GM12801 (cell line): ENCODE data around the gene SUOX.

Source experiments
- TF ChIP-seq, protein P1 (sequence below): IDR thresholded peaks from one replicate; pipeline ENCODE4 v1.5.1; 2011; ENCODE audit warnings: control low read depth; ENCODE audit not compliant: insufficient read length; ENCODE audit errors: extremely low read depth

SUOX gene

GRCh38 chr12:55974308-55974730 is 22.8 kb upstream of the SUOX start:
- TF ChIP-seq, protein P1, sequence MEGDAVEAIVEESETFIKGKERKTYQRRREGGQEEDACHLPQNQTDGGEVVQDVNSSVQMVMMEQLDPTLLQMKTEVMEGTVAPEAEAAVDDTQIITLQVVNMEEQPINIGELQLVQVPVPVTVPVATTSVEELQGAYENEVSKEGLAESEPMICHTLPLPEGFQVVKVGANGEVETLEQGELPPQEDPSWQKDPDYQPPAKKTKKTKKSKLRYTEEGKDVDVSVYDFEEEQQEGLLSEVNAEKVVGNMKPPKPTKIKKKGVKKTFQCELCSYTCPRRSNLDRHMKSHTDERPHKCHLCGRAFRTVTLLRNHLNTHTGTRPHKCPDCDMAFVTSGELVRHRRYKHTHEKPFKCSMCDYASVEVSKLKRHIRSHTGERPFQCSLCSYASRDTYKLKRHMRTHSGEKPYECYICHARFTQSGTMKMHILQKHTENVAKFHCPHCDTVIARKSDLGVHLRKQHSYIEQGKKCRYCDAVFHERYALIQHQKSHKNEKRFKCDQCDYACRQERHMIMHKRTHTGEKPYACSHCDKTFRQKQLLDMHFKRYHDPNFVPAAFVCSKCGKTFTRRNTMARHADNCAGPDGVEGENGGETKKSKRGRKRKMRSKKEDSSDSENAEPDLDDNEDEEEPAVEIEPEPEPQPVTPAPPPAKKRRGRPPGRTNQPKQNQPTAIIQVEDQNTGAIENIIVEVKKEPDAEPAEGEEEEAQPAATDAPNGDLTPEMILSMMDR = no peak

- TF ChIP-seq, protein P1 = no peak
Measured at GRCh38 chr12:55978393-55978792, 18.7 kb upstream of the SUOX start.

DNA sequence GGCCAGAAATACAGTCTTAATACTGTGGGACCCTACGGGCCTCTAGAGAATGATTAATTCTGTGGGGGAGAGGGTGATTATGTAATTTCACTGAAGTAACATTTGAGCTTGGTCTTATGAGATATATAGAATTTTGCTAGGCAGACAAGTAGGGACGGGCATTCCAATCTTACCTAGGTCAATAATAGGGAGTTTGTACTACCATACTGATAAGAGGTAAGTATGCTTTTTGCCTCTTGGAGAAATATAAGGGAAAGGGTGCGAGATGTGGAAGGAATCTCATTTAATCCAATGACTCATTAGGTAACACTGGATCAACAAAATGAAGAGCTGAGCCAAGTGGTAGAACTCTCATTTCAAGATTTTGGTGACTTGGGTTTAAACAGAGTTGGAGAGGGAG is 18.0 kb upstream of the SUOX start:
- TF ChIP-seq, protein P1 = no peak

DNA sequence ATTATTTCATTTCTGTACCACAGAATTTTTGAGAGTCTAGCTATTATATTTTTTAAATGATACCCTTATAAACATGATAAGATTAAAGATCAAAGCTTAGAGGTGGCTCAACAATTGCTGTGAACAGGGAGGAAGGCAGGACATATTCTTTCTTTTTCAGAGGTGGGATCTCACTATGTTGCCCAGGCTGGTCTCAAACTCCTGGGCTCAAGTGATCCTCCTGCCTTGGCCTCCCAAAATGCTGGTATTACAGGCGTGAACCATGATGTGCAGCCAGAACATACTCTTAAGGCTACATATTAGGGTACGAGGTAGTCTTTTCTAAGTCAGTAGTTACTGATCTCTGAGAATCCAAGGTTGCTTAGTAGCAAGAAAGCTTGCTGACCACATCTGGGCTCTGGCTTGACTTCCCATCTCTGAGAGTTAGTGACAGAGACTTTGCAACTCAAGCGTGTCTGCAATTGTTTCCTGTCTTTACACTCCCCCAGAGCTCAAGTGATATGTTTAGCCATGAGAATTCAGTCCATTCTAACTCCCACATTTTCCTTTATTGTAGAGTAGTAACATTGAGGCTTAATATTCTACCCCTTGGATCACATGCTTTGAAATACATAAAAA is 14.6 kb upstream of the SUOX start:
- TF ChIP-seq, protein P1 = no peak

DNA sequence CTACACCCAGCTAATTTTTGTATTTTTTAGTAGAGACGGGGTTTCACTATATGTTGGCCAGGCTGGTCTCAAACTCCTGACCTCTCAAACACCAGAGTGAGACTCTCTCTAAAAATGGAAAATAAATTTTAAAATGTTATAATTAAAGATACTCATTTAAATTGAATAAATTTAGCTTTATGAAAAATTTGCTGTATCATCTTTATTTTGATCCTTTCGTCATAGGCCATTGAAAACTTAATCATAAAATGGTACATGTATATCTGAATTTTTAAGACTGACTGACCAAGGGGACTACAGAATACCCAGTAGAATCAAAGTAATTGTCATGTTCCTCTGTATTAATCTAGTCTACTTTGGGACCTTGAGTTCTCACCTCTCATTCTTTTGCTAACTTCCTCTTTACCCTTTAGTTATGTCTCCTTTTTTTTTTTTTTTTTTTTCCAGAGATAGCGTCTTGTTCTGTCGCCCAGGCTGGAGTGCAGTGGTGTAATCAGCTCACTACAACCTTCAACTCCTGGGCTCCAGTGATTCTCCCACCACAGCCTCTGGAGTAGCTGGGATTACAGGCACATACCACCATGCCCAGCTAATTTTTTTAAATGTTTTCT is 13.7 kb upstream of the SUOX start:
- TF ChIP-seq, protein P1 = no peak

DNA sequence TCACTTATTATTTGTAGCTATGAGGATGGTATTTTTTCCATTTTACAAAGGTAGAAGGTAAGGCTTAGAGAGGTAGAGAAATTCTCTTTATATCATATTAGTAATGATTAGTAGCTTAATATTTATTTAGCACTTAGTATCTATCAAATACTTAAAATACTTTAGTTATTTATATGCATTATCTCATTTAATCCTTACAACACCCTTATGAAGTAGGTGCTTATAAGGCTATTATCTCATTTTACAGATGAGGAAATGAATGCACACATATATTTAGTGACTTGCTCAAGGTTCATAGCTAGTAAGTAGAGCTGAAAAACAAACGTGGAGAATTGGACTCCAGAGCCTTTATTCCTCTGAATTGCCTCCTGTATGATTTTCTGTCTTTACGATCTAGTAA is 12.2 kb upstream of the SUOX start:
- TF ChIP-seq, protein P1 = no peak

DNA sequence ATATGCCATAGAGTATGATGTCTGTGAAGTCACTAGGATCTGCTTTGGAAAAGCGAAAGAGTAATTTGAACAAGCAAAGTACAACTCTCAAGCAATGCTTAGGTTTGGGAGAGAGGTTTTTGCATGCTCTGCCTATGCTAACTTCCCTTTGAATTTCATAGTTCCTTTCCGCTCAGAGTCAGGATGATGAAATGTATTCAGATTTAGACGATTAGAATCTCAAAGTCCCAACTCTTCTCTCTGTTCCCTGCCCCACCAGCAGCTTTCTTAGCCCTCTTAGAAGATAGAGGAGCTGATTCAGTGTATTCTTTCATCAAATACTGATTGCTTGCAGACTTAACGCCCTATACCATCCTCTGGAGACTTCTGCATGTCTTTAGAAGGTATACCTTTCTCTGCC is 11.7 kb upstream of the SUOX start:
- TF ChIP-seq, protein P1 = no peak

- TF ChIP-seq, protein P1 = no peak
Measured at GRCh38 chr12:55991110-55991509, 6.0 kb upstream of the SUOX start.
